ENCODE measurements around the gene BDKRB1. TPM values are rescaled to one million over a fixed set of nuclear protein-coding genes. Genes with fewer than 3 reads are reported as not detected.

The BDKRB1 gene
- total RNA-seq, 2 experiments from 2014 or later = not detected

DNA sequence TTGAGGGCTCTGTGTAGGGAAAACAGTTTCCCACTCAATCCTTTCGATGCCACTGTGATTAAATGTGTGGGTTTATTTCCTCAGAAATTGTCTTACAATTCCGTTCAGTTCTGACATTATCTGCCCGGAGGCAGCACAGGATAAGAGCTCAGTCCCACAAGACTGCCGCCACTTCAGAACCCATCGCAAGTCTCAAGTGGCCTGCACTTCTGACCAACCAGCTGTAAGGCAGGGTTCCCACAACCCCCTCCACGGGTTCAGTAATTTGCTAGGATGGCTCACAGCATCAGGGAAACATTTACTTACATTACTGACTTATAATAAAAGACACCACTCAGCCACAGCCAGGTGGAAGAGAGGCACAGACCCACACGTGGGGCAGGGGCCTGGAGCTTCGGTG is 34.2 kb upstream of the BDKRB1 start:
- H3K4me3 Mint-ChIP-seq = no peak overlapping the region
- H3K27me3 Mint-ChIP-seq (ENCODE audit: low read depth) = peaks cover 3% of the 10 kb centered on the region
- no peaks in the 10 kb centered on the region for H3K9me3 Mint-ChIP-seq (ENCODE audit: insufficient read depth)
- H3K36me3 Mint-ChIP-seq (ENCODE audit: low read depth) = no peaks in the 10 kb centered on the region
- no peaks in the 10 kb centered on the region for H3K4me1 Mint-ChIP-seq (ENCODE audit: low read depth)
- CTCF ChIA-PET = no interaction called here
- no peak for DNase-seq
- POLR2A ChIA-PET = no interaction called here
- no peak for ATAC-seq
- H3K27ac Mint-ChIP-seq = no peak overlapping the region

DNA sequence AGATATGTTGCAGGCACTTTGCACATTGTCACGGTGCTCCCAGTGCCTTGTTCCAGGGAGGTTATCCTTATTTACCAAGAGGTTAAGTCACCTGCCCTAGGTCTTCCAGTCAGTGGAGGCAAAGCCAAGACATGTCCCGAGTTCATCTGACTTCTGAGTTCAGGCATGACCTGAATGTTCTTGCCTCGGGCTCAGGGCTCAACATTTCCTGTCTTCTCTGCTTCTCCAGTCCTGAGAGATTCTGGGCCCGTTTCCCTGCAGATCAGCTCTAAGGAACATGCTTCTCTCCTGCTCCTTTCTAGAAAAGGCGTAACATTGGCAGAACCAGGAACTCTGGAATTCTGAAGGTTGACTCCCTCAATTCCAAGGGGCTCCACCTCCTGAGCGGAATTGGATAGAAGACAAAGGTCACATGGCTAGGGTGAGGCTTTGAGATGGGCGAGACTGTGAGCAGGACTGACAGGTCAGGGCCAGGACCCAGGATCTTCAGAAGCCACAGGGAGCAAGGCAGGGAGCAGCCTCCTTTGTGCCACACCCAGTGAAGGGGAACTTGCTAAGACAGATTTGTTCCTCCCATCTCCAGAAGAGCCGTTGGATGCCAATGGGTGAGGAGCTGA is 31.4 kb upstream of the BDKRB1 start:
- no peaks in the 10 kb centered on the region for H3K36me3 Mint-ChIP-seq (ENCODE audit: low read depth)
- no peak overlapping the region for H3K4me3 Mint-ChIP-seq

GRCh38 chr14:96225213-96225612 is 30.8 kb upstream of the BDKRB1 start:
- ChIA-PET CTCF (no interaction called here), POLR2A (no interaction called here)
- no peak overlapping the region for H3K4me3 Mint-ChIP-seq
- peaks cover 3% of the 10 kb centered on the region for H3K27me3 Mint-ChIP-seq (ENCODE audit: low read depth)
- no peaks in the 10 kb centered on the region for H3K36me3 Mint-ChIP-seq (ENCODE audit: low read depth)
- ATAC-seq = no peak
- H3K4me1 Mint-ChIP-seq (ENCODE audit: low read depth) = no peaks in the 10 kb centered on the region
- H3K27ac Mint-ChIP-seq = no peak overlapping the region
- no peaks in the 10 kb centered on the region for H3K9me3 Mint-ChIP-seq (ENCODE audit: insufficient read depth)
- DNase-seq = no peak

More for the DNA sequence above, 31.4 kb upstream of the BDKRB1 start:
- peaks cover 3% of the 10 kb centered on the region for H3K27me3 Mint-ChIP-seq (ENCODE audit: low read depth)
- ChIA-PET POLR2A (no interaction called here), CTCF (no interaction called here)
- DNase-seq (no peak), ATAC-seq (no peak)
- no peak overlapping the region for H3K27ac Mint-ChIP-seq
- H3K9me3 Mint-ChIP-seq (ENCODE audit: insufficient read depth) = no peaks in the 10 kb centered on the region
- no peaks in the 10 kb centered on the region for H3K4me1 Mint-ChIP-seq (ENCODE audit: low read depth)

DNA sequence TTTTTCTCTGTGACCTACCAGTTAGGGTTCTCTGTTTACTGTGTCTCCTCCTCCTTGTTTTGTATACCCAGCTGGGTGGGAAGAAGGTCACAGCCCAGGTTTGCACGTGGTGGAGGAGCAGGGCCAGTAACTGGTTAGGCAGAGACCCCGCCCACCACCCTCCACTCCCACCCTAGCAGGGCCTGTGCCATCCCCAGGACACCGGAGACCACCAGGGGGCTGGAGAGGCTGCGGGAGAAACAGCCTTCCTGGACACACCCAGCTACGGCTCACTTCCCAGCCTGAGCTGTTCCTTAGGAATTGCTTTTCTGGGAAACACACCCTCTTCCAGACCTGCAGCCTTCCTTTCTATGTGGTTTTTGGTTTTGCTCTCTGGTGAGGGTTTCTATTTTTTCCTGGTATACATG is 30.3 kb upstream of the BDKRB1 start:
- no peaks in the 10 kb centered on the region for H3K4me1 Mint-ChIP-seq (ENCODE audit: low read depth)
- DNase-seq (no peak), ATAC-seq (no peak)
- no peaks in the 10 kb centered on the region for H3K36me3 Mint-ChIP-seq (ENCODE audit: low read depth)
- no peak overlapping the region for H3K4me3 Mint-ChIP-seq
- H3K9me3 Mint-ChIP-seq (ENCODE audit: insufficient read depth) = no peaks in the 10 kb centered on the region
- CTCF ChIA-PET = no interaction called here
- no peak overlapping the region for H3K27ac Mint-ChIP-seq
- H3K27me3 Mint-ChIP-seq (ENCODE audit: low read depth) = peaks cover 3% of the 10 kb centered on the region
- POLR2A ChIA-PET = no interaction called here

- CTCF ChIA-PET = no interaction called here
- DNase-seq = no peak
- no peaks in the 10 kb centered on the region for H3K4me1 Mint-ChIP-seq (ENCODE audit: low read depth)
- peaks cover 3% of the 10 kb centered on the region for H3K27me3 Mint-ChIP-seq (ENCODE audit: low read depth)
- no peaks in the 10 kb centered on the region for H3K36me3 Mint-ChIP-seq (ENCODE audit: low read depth)
- no peak for ATAC-seq
- POLR2A ChIA-PET = no interaction called here
- H3K27ac Mint-ChIP-seq = no peak overlapping the region
- H3K9me3 Mint-ChIP-seq (ENCODE audit: insufficient read depth) = no peaks in the 10 kb centered on the region
- H3K4me3 Mint-ChIP-seq = no peak overlapping the region
Measured at GRCh38 chr14:96227428-96227827, 28.6 kb upstream of the BDKRB1 start.

DNA sequence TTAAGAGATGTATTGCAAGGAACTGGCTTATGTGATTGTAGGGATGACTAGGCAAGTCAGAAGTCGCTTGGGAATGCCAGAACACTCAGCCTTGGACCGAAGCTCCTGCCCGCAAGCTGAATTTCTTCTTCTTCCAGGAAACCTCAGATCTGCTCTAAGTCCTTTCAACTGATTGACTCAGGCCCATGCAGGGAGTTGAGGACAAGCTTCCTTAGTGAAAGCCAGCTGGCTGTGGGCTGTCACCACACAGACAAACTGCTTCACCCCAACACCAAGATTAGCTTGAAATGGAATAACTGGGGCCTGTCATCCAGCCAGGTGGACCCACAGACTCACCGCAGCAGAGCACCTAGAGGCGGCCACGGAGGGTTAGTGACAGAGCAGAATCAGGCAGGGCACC is 26.7 kb upstream of the BDKRB1 start:
- DNase-seq = no peak
- no peaks in the 10 kb centered on the region for H3K4me1 Mint-ChIP-seq (ENCODE audit: low read depth)
- no peak overlapping the region for H3K4me3 Mint-ChIP-seq
- H3K36me3 Mint-ChIP-seq (ENCODE audit: low read depth) = no peaks in the 10 kb centered on the region
- H3K9me3 Mint-ChIP-seq (ENCODE audit: insufficient read depth) = no peaks in the 10 kb centered on the region
- ChIA-PET POLR2A (no interaction called here), CTCF (no interaction called here)
- H3K27me3 Mint-ChIP-seq (ENCODE audit: low read depth) = no peaks in the 10 kb centered on the region
- no peak for ATAC-seq
- no peak overlapping the region for H3K27ac Mint-ChIP-seq

GRCh38 chr14:96231056-96231455 is 25.0 kb upstream of the BDKRB1 start:
- no peaks in the 10 kb centered on the region for H3K27me3 Mint-ChIP-seq (ENCODE audit: low read depth)
- CTCF ChIA-PET = no interaction called here

GRCh38 chr14:96231526-96232130 is 24.4 kb upstream of the BDKRB1 start:
- ATAC-seq (no peak), DNase-seq (no peak)
- Mint-ChIP-seq H3K27ac (no peak overlapping the region), H3K9me3 (ENCODE audit: insufficient read depth) (no peaks in the 10 kb centered on the region), H3K4me3 (no peak overlapping the region), H3K36me3 (ENCODE audit: low read depth) (no peaks in the 10 kb centered on the region), H3K27me3 (ENCODE audit: low read depth) (peaks cover 4% of the 10 kb centered on the region), H3K4me1 (ENCODE audit: low read depth) (no peaks in the 10 kb centered on the region)
- CTCF ChIA-PET = no interaction called here
- POLR2A ChIA-PET = no interaction called here

More at GRCh38 chr14:96231056-96231455, 25.0 kb upstream of the BDKRB1 start:
- H3K27ac Mint-ChIP-seq = no peak overlapping the region
- no peaks in the 10 kb centered on the region for H3K36me3 Mint-ChIP-seq (ENCODE audit: low read depth)
- no peaks in the 10 kb centered on the region for H3K4me1 Mint-ChIP-seq (ENCODE audit: low read depth)
- DNase-seq (no peak), ATAC-seq (no peak)
- POLR2A ChIA-PET = no interaction called here
- no peak overlapping the region for H3K4me3 Mint-ChIP-seq
- H3K9me3 Mint-ChIP-seq (ENCODE audit: insufficient read depth) = no peaks in the 10 kb centered on the region

- Mint-ChIP-seq H3K9me3 (ENCODE audit: insufficient read depth) (no peaks in the 10 kb centered on the region), H3K27me3 (ENCODE audit: low read depth) (peaks cover 4% of the 10 kb centered on the region), H3K4me3 (no peak overlapping the region), H3K4me1 (ENCODE audit: low read depth) (no peaks in the 10 kb centered on the region), H3K27ac (no peak overlapping the region), H3K36me3 (ENCODE audit: low read depth) (no peaks in the 10 kb centered on the region)
- ChIA-PET POLR2A (no interaction called here), CTCF (no interaction called here)
- ATAC-seq (no peak), DNase-seq (no peak)
Measured at GRCh38 chr14:96232506-96232905, 23.5 kb upstream of the BDKRB1 start.

- no peak for ATAC-seq
- no peak overlapping the region for H3K4me3 Mint-ChIP-seq
- POLR2A ChIA-PET = no interaction called here
- H3K9me3 Mint-ChIP-seq (ENCODE audit: insufficient read depth) = no peaks in the 10 kb centered on the region
- H3K36me3 Mint-ChIP-seq (ENCODE audit: low read depth) = no peaks in the 10 kb centered on the region
- CTCF ChIA-PET = no interaction called here
- H3K27ac Mint-ChIP-seq = no peak overlapping the region
- DNase-seq = no peak
- H3K27me3 Mint-ChIP-seq (ENCODE audit: low read depth) = peaks cover 4% of the 10 kb centered on the region
- H3K4me1 Mint-ChIP-seq (ENCODE audit: low read depth) = no peaks in the 10 kb centered on the region
Measured at GRCh38 chr14:96233661-96234060, 22.3 kb upstream of the BDKRB1 start.

- Mint-ChIP-seq H3K36me3 (ENCODE audit: low read depth) (no peaks in the 10 kb centered on the region), H3K4me3 (no peak overlapping the region), H3K27ac (no peak overlapping the region), H3K27me3 (ENCODE audit: low read depth) (peaks cover 4% of the 10 kb centered on the region), H3K9me3 (ENCODE audit: insufficient read depth) (no peaks in the 10 kb centered on the region), H3K4me1 (ENCODE audit: low read depth) (no peaks in the 10 kb centered on the region)
- CTCF ChIA-PET = interaction anchor here (1.2 kb wide), 1 partner anchor 41 kb away, joined by 3 read pairs; no protein-coding TSS in a partner anchor
- ATAC-seq (no peak), DNase-seq (no peak)
- POLR2A ChIA-PET = no interaction called here
Measured at GRCh38 chr14:96235426-96235825, 20.6 kb upstream of the BDKRB1 start.

DNA sequence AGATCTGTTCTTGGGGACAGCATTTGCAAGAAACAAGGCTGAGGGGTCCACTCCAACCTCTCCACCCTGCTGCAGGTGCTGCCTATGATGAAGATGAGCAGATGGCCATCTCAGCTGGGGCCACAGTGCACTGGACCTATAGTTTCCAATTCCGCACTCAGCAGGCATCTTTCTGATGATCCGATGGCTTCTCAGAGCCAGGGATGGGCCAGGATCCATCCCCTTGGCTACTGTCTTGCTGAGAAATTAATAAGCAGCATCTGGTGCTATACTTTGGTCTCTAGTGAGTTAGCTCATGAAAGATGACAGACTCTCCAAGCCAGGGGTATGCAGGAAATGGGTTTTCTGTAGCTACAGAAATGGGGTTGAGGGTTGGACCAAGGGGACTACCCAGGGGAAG is 18.4 kb upstream of the BDKRB1 start:
- Mint-ChIP-seq H3K27me3 (ENCODE audit: low read depth) (peaks cover 4% of the 10 kb centered on the region), H3K36me3 (ENCODE audit: low read depth) (no peaks in the 10 kb centered on the region), H3K4me3 (no peak overlapping the region), H3K27ac (no peak overlapping the region), H3K9me3 (ENCODE audit: insufficient read depth) (no peaks in the 10 kb centered on the region), H3K4me1 (ENCODE audit: low read depth) (no peaks in the 10 kb centered on the region)
- DNase-seq = no peak
- CTCF ChIA-PET = no interaction called here
- POLR2A ChIA-PET = no interaction called here
- no peak for ATAC-seq

DNA sequence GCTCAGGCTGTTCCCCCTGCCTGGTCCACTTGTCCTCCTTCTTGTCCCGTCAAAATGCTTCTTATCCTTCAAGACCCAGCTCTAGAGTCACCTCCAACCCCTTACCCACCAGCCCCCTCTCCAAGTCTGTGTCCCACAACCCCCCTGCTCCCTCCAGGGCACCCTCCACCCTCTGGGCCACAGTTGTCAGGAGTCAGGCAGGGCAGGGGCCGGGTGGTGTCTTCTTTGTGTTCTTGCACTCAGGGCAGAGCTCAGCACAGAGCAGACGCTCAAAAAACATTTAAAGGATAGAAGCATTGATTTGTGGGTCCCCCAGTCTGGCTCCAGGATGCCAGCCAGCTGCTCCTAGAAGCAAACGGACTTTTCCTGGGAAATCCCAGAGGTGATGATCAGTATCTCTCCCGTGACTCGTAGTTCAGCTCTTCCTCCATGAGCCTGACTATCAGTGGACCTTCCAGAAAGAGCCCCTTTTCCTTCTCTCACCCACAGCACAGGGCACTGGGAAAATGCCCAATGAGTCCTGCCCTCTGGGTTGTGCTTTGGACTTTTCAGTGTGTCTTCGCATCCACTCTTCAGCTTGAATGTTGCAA is 17.2 kb upstream of the BDKRB1 start:
- CTCF ChIA-PET = no interaction called here
- DNase-seq = no peak

More for the DNA sequence above, 17.2 kb upstream of the BDKRB1 start:
- ATAC-seq = no peak
- Mint-ChIP-seq H3K27me3 (ENCODE audit: low read depth) (peaks cover 4% of the 10 kb centered on the region), H3K9me3 (ENCODE audit: insufficient read depth) (no peaks in the 10 kb centered on the region), H3K36me3 (ENCODE audit: low read depth) (no peaks in the 10 kb centered on the region), H3K27ac (no peak overlapping the region), H3K4me3 (no peak overlapping the region), H3K4me1 (ENCODE audit: low read depth) (no peaks in the 10 kb centered on the region)
- POLR2A ChIA-PET = no interaction called here

All from activated CD8-positive, alpha-beta T cell treated with anti-CD3 and anti-CD28 coated beads, Interleukin-2, amount 10 ng/mL, durations not matched to agents 7 days and 5 days (primary cell).